Loucy (cell line): ENCODE results near the gene ZNF365.

Experiments
- CTCF ChIP-seq: fragments of 200-600 bp; sonication (generic); conservative IDR thresholded peaks from 2 replicates; pipeline ENCODE4 v1.5.1; 2014; ENCODE audit warnings: mild to moderate bottlenecking, antibody characterized with exemption, low read length
- EZH2phosphoT487 ChIP-seq: fragments of 200-600 bp; IDR thresholded peaks from 2 replicates; pipeline ENCODE4 v1.6.1; 2018; ENCODE audit warnings: antibody characterized with exemption, mild to moderate bottlenecking, moderate library complexity, borderline replicate concordance

GRCh38 chr10:62388328-62388727 lies 14.2 kb downstream of the ZNF365 start:
- TF ChIP-seq CTCF: no peak
- TF ChIP-seq EZH2phosphoT487: no peak
